HG02642 (cell line): ENCODE data around the gene DNMBP.
A peak's percentile ranks its signal among the peaks of the same experiment; 100 is the strongest.
"Not testable (repeated sequence)": the region's sequence is repeated elsewhere in the genome, so short reads cannot be mapped to it uniquely, and the experiment has no call there.

Source experiments
- ATAC-seq: cut with Tn5 transposase; IDR thresholded peaks from one replicate; pipeline ENCODE4 v1.9.1; 2021; ENCODE audit warnings: mild to moderate bottlenecking; ENCODE audit not compliant: unreplicated experiment, poor library complexity

Gene DNMBP

DNA sequence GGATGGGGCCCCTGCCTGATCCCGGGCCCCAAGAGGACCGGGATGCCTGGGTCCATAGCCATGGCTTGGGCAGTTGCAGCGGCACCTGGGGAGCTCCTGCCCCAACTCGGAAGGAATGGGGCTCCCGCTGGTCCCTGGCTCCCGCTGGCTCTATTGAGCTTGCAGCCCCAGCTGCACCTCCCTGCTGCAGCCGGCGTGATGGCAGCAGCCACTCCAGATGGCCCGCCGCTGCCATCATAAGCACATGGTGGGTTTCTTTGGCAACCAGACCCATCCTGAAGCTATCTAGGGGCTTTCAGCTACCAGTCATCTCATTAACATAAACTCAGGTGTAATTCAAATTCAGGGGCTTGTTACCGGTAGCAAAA is 11.1 kb upstream of the DNMBP start:
- ATAC-seq: no peak

DNA sequence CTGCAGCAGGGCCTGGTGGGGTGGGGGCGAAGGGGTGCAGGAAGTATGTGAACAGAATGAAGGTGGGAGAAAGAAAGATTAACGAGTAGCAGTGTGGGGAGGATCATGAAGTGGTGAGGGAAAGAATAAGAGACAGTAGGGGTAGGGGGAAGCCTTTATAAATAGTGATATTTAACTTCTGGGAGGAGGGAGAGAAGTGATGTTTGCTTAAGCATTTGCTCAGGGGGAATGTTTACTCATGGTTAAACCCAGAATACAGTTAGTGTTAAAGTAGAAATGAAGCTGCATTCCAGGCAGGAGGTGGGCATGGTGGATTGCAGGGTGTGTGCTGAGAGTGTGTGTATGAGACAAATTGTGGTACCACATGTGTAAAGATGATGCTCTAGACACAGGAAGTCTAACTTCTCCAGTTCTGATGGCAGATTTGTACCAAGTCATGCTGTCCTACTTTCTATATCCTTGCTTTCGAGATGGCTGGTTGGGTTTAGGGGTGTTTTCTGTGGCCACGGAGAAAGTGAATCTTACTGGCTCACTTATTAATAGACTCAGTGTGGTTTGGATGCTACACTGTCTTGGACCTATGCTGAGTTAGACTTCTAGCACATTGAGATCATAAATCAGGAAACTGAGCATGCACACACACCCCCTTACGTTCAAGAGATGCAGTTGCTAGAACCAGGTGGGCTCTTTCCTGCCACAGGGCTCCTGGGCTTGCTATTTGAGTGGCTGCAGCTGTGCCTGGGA is 10.6 kb upstream of the DNMBP start:
- ATAC-seq: peak; percentile 69

DNA sequence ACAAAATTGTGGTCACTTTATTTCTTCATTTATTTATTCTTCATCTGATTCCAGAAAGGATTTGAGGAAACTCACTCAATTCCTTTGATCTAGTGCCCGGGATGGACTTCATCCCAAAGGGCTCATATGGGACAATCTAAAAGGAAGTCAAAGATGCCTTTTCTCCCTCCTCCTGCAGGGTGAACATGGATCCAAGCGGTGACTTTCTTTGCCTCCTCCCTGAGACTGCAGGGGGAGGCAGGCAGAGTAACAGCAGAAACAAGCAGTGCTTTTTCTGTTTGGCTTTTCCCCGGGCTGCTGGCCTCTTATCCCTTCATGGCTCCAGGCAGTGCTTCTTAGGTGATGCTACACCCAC is 10.0 kb upstream of the DNMBP start:
- no peak for ATAC-seq

DNA sequence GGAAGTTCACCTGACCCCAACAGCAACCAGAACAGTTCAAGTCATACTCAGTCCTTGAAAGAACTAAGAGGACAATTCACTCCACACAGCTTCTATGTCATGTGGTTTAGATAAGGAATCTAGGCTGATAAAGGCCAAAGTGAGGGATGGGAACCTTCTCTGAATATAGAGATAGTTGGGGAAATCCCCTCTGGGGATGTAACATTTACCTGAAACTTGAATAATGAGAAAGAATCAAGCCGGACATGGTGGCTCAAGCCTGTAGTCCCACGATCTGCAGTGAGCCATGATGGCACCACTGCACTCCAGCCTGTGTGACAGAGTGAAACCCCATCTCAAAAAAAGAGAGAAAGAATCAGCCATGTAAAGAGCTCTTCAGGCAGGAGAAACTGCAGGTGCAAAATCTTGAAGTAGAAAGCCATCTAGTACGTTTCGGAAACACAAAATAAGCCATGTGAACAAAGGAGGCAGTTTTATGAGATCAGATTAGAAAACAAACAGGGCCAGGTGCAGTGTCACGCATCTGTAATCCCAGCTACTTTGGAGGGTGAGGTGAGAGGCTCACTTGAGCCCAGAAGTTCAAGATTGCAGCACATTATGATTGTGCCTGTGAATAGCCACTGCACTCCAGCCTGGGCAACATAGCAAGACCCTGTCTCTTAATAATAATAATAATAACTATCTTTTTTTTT is 4.5 kb upstream of the DNMBP start:
- peak; percentile 74 for ATAC-seq

DNA sequence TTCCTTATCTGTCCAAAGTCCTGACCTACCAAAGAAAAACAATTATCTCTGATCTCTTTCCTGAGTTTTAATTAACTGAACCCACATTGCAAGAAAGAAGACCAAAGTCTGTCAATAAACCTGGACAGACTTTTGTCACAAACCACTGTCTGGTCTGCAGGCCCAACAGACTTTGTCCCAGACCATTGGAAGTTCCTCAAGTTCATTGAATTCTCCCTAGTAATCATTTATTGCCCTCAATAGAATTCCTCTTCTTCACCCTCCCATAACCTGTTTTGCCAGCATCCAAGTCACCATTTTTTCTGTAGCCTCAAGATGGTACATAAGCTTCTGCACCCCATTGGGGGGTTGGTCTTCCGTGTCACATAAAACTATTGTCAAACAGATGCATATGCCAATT is 3.9 kb upstream of the DNMBP start:
- ATAC-seq: no peak

DNA sequence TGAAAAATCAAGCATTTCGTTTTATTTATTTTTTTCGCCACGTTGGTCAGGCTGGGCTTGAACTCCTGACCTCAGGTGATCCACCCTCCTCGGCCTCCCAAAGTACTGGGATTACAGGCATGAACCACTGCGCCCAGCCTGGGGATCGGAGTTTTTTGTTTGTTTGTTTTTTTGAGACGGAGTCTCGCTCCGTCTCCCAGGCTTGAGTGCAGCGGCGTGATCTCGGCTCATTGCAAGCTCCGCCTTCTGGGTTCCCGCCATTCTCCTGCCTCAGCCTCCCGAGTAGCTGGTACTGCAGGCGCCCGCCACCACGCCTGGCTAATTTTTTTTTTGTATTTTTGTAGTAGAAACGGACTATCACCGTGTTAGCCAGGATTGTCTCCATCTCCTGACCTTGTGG is 2.2 kb upstream of the DNMBP start:
- ATAC-seq: not testable (repeated sequence)

DNA sequence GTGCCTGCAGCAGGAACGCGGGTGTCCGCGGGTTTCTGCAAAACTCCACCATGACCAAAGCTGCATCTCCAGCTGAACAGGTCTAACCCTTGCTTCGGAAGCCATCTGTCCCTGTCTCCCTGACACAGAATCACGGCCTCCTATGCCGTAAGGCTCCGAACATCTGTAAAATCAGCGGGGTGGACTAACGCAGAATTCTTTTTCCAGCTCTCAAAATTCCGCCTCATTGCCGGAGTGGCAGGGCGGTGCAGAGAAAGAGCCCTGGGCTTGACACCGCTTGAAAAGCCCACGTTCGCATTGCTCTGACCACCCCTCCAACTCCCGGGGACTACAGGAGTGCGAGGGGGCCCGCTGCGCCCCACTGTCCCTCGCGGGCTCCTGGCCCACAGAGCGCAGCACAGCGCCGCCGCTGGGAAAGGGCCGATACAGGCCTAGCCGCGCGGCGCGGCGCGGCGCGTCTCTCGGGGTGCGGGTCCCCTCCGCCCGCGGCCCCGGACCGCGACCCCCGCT is 409 bp downstream of the DNMBP start:
- peak; percentile 57 for ATAC-seq

DNA sequence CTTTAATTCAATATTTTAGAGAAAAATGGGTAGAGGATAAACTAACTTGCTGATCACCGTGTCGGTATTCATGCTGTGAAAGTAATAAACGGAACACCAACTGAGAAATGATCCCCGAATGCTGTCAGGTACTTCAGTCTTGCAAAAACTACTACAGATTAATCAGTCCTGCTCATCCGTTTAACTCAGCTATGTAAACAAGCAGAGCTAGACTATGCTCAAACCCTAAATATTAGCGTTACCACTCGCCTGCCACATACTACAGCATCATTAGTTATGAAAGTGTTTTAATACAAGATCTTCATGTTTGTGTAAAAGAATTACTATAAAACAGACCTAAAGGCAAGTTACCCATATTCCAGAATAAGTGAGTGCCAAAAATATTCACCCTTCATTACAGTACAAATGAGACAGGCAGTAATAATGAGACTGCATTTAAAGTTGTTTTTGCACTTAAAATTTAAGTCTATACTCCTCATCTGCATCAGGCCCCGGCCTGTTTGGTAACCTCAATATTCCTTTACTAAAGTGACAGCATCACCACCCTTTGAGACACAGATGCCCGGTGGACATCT is 952 bp downstream of the DNMBP start:
- ATAC-seq: no peak

DNA sequence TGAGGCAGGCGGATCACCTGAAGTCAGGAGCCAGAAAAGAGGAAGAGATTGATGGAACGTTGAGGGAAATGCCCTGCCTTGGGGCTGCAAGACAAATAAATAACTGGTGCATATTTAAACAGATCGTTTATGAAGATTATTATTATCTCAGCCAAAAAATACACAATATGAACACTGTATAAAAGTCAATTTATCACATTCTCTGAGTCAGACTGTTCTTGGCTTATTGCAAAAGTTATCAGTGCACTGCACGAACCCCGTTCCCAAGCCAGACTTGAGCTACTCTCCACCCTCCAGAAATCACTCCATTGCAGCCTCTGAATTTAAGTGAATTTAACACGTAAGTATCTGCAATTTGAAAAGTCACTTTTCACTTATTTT is 1.6 kb downstream of the DNMBP start:
- no peak for ATAC-seq

DNA sequence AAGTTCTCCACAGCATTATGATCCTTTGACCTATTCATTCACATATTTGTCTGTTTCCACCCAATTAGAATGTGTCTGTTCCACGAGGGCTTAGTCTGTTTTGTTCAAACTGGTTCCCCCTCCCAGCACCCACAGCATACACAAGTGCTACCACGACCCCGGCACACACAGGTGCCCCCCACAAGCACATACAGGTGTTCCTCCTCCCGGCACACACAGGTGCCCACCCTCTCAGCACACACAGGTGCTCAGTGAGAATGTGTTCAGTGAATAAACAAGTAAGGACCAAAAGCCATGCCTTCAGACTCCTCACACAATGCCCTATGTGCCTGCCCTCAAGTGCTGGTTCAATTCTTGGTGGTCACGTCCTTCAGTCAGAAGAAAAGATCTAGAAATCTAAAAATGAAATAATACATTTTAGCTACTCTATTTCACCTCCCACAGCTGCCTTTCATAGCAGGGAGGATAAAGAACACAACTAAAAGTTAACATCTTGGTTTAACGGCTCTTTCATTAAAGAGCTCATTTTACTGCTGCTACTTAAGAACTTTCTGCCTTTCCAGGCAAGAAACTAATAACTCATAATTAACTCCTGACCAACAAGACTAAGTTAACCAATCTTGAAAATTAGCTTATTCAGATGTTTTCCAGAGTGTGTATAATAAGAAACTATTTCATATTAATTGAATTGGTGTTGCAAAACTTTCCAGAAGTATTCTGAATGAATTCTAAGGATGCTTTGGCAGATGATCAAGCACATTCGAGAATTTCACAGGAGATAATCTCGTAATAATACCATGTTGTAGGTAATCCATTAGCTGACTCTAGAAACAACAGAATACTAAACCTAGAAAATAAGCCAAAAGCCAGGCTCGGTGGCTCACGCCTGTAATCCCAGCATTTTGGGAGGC is 2.3 kb downstream of the DNMBP start:
- no peak for ATAC-seq

DNA sequence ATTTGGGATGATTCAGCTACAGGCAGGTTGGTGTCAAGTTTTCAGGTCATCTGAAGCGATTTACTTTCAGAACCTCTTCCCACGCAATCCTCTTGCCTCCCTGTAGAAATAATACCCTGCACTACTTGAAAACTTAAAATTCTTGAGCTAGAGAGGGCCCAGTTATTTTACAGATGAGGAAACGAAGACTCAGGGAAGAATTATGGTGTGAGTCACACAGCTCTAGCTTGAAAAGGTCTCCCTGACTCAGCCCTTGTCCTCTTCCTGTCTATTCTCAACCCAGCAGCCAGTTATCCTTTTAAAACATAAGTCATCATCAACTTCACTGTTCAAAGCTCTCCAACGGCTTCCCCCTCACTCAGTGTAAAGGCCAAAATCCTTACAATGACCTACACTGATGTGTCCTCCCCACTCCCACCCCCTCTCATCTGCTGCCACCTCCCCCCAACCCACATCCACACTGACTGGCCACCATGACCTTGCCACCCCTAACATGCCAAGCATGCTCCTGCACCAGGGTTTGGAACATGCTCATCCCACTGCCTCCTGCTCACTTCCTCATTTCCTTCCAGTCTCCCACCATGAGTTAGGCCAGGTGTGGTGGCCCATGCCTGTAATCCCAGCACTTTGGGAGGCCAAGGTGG is 3.4 kb downstream of the DNMBP start:
- no peak for ATAC-seq

DNA sequence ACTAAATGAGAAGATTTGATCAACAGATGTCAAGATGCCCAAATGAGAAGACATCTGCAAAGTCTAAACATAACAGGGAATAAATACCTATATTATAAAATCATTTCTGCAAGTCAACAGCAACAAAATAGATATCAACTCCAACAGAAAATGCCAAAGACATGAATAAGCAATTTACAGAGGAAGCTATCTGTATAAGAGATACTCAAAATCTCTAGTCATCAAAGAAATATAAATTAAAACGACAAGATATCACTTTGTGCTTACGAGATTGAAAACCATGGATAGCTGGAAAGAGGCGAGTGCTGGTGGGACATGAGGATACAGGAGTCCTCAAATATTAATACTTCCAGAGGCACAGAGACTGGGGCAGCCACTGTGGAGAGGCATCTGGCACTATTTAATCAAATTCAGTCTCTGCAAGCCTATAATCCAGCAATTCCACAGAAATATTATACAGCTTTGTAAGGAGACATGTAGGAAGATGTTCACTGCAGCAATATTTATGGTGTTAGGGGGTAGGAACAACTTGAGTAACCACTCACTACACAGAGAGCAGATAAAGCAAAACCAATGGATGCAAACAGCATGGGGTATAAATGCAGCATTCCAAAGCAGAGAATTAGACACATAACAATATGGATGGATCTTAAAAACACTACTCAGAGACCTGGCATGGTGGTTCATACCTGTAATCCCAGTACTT is 4.8 kb downstream of the DNMBP start:
- ATAC-seq: no peak

DNA sequence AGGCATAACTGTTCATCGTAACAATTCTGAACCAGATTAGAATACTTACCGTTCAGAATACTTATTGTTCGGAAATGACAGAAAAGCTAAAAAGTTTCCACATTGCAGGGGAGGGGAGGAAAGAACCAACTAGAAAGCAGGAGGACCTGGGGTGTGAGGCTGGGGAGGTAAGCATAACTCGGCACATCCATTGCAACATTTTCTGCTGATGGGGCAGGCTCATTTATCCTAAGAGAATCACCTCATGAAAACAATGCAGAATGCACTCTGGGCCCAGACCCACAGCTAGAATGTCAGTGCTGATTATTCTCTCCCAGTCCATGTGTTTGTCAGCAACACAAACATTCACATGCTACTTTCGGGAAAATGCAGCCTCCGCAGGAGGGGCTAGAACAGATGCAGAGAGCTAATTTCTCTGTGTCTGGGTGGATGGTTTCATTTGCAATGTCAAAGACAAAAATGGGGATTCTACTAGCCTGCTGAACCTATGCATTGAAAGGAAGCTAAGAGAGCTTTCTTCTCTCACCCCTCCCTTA is 9.6 kb downstream of the DNMBP start:
- no peak for ATAC-seq

DNA sequence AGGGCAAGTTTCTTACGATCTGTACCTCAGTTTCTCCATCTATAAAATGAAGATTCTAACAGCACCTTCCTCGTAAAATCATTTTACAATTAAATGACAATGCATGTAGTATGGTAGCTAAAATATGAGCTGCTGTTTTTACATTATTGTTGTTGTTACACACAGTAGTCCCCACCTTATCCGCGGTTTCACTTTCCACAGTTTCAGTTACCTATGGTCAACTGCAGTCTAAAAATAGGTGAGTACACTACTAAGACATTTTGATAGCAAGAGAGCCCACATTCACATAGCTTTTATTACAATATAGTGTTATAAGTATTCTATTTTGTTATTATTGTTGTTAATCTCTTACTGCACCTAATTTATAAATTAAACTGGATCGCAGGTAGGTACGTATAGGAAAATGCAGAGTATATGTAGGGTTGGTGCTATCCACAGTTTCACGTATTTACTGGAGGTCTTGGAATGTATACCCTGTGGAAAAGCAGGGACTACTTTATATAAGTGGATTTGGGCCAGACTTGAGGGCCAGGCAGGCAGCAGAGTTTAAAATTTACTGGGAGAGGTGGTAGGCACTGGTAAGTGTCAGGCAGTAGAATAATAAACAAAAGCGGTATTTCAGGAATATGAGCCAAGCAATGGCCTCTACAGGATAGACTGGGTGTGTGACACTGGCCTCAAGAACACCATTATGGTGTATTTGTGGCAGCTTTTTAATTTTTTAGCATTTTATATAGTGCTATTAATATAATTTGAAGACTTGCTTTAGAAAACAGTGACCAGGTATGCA is 10.2 kb downstream of the DNMBP start:
- no peak for ATAC-seq

DNA sequence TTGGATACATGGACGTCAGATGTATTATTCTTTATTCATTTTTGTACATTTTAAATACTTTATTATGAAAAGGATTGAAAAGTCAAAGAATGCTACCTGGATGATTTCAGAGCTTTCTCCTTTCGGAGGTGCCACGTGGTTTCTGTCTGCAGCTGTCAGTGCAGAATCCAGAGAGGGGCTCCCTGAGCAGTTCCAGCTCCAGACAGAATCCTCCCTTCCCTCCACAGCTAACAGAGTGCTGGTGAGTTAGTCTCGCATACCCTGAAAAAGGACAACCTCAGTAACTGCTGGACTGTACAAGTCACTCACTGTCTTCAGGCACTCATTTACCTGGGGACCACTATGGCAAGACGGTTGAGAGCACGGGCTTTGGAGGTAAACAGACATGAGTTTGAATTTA is 10.9 kb downstream of the DNMBP start:
- ATAC-seq: no peak

DNA sequence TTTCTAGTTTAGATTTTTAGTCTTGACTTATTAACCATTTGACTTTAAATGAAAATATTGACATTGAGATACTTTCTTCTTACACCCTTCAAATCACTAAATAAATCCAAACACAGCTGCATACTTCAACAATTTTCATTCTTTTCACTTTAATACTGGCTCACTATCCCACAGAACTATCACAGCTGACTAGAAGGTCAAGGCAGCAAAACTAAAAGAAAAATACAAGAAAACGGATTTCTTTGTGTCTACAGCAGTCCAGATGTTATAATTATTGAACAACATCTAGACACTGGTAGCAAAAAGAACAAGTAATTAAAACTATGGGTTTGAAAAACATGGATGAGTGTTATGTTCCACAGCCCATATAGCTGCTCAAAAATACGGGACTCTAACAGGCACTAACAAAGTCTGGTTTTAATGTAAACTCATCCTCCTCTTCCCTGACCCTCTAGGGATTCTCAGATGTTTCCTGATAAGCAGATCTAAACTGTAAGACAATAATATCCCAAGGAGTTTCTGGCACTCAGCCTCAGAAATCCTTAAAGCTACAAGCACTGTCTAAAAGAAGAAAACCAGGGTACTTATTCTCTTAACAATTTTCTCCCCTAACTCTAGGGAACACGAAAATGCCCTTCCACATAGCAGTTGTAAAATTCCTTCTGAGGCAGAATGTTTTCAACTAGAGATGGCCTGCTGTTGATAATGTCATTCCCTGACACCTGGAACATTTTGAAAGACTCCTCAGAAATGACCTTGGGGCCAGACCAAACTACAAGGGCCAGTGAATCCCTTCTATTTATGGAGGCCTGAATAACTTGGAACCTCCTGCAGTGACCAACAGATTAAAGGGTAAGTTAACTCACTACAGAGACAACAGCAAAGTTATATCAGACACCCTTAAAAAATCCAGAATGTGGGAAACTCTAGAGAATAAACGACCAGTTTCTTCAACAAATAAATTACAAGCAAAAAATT is 12.8 kb downstream of the DNMBP start:
- no peak for ATAC-seq

DNA sequence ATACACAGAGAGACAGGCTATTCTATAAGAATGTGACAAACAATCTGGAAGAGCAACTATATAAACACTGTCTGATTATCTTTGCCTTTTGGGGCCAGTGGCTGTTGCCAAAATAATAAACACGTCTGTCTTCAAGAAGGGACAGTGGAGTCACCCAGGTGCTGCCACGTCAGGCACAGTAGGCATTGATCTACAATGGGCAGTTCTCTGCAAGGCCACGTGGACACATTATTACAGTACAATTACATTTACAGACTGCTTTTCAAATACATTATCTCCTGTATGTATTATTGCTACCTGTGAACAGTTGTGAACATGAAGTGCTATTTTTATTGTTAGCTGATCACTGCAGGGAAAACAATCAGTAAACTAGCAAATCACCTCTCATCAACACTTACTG is 14.0 kb downstream of the DNMBP start:
- ATAC-seq: no peak
